ENCODE results near the gene SHKBP1.
A peak's percentile ranks its signal among the peaks of the same experiment; 100 is the strongest.

GRCh38 chr19:40585982-40586422 lies 9.3 kb downstream of the SHKBP1 start:
- no peak for TF ChIP-seq ZNF514 (tag by site-specific recombination; IDR thresholded peaks at IDR 0.05)
- no peak for TF ChIP-seq CTCF (tag by site-specific recombination; IDR thresholded peaks at IDR 0.05)
- TF ChIP-seq RBAK (tag by site-specific recombination; IDR thresholded peaks at IDR 0.05), result no peak
- TF ChIP-seq ZNF704 (tag by site-specific recombination; IDR thresholded peaks at IDR 0.05), result no peak; the same call in 1 of the 2 replicates
- 0 out of 2 replicates have a peak, but pooled peaks have one; percentile 3 for TF ChIP-seq ZNF248 (tag by site-specific recombination; IDR thresholded peaks at IDR 0.05)
- TF ChIP-seq SP7 (tag by site-specific recombination; IDR thresholded peaks at IDR 0.05), result no peak
- TF ChIP-seq ZNF404 (tag by site-specific recombination; IDR thresholded peaks at IDR 0.05), result no peak
- no peak for TF ChIP-seq ZNF138 (tag by site-specific recombination; IDR thresholded peaks at IDR 0.05; ENCODE audit: borderline replicate concordance)
- TF ChIP-seq ZNF423 (tag by site-specific recombination; IDR thresholded peaks at IDR 0.05), result no peak
- no peak for TF ChIP-seq ZNF140 (tag by site-specific recombination; IDR thresholded peaks at IDR 0.05)
- no peak for TF ChIP-seq MEIS1 (CRISPR knock-in tag; IDR thresholded peaks at IDR 0.05; ENCODE audit: borderline replicate concordance)
- TF ChIP-seq ZNF274 (IDR thresholded peaks at IDR 0.05; ENCODE audit: low read length), result no peak
- no peak for TF ChIP-seq ZNF274 (tag by site-specific recombination; IDR thresholded peaks at IDR 0.05; ENCODE audit: borderline replicate concordance)
